HG02642 (cell line): Measurements from ENCODE around the gene RNF151.
"Not testable (repeated sequence)": the region's sequence is repeated elsewhere in the genome, so short reads cannot be mapped to it uniquely, and the experiment has no call there.

Experiments used
- ATAC-seq: cut with Tn5 transposase; IDR thresholded peaks from one replicate; pipeline ENCODE4 v1.9.1; 2021; ENCODE audit warnings: mild to moderate bottlenecking; ENCODE audit not compliant: unreplicated experiment, poor library complexity

RNF151 gene

GRCh38 chr16:2004795-2005517, 38.3 kb downstream of the RNF151 start:
- ATAC-seq, result no peak

- ATAC-seq, result no peak
Observed at GRCh38 chr16:2005646-2006045, 39.0 kb downstream of the RNF151 start.

- ATAC-seq, result no peak
Observed at GRCh38 chr16:2006317-2006716, 39.7 kb downstream of the RNF151 start.

- no peak for ATAC-seq
Observed at GRCh38 chr16:2007081-2007836, 40.6 kb downstream of the RNF151 start.

- ATAC-seq, result no peak
Observed at GRCh38 chr16:2008009-2008526, 41.4 kb downstream of the RNF151 start.

- ATAC-seq, result peak; percentile 4
Observed at GRCh38 chr16:2008631-2009163, 42.0 kb downstream of the RNF151 start.

- peak; percentile 36 for ATAC-seq
Observed at GRCh38 chr16:2009164-2009711, 42.6 kb downstream of the RNF151 start.

- peak; percentile 84 for ATAC-seq
Observed at GRCh38 chr16:2009791-2010510, 43.3 kb downstream of the RNF151 start, which contains the start of gene ZNF598. TSS of gene ZNF598 (minus strand) at chr16:2009821.

GRCh38 chr16:2011726-2012125, 45.1 kb downstream of the RNF151 start:
- ATAC-seq, result not testable (repeated sequence)

GRCh38 chr16:2013527-2013926, 46.9 kb downstream of the RNF151 start:
- no peak for ATAC-seq

GRCh38 chr16:2015117-2015946, 48.7 kb downstream of the RNF151 start:
- ATAC-seq, result no peak

- ATAC-seq, result no peak
Observed at GRCh38 chr16:2015947-2016208, 49.2 kb downstream of the RNF151 start.

GRCh38 chr16:2016407-2016922, 49.8 kb downstream of the RNF151 start:
- ATAC-seq, result no peak
